HepG2 (cell line): Measurements from ENCODE around the gene TNFRSF21.

ENCODE experiments used
- NR2F6 ChIP-seq, 2 experiments: IDR thresholded peaks; 2 replicates each; pipeline ENCODE4 v1.6.1; 2016; ENCODE audit warnings: antibody characterized with exemption in 1 of 2, mild to moderate bottlenecking in 1 of 2
- ZSCAN21 ChIP-seq: sonication (generic); formaldehyde crosslinking; IDR thresholded peaks from 2 replicates; pipeline ENCODE4 v1.8.0; 2022; ENCODE audit warnings: mild to moderate bottlenecking, missing genetic modification reagents, moderate library complexity, borderline replicate concordance
- TF ChIP-seq, protein P1 (sequence below): sonication (generic); formaldehyde crosslinking; IDR thresholded peaks from 2 replicates; pipeline ENCODE4 v1.4.0; 2020; ENCODE audit warnings: missing genetic modification reagents

DNA sequence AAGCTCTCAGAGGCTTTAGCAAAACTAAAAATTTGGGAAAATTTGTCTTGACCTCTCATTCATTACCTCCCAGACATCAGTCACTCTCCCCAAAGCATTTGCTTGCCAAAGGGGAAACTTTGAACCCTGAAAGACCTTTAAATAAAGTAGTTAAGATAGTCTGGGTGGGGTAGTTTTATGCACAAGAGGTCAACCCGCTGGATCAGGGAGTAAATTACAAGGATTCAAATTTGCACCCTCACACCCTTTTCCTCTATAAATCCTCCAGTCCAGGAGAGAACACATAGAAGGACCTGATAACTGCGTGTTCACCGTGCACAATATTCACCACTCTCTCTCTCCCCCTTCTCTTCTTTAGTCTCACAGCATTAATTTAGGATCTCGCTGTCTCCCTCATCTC, 36.1 kb upstream of the TNFRSF21 start:
- TF ChIP-seq ZSCAN21 = no peak
- no peak for TF ChIP-seq NR2F6 (IDR thresholded peaks at IDR 0.05)
- no peak for TF ChIP-seq NR2F6 (CRISPR knock-in tag; IDR thresholded peaks at IDR 0.05)
- TF ChIP-seq, protein P1, sequence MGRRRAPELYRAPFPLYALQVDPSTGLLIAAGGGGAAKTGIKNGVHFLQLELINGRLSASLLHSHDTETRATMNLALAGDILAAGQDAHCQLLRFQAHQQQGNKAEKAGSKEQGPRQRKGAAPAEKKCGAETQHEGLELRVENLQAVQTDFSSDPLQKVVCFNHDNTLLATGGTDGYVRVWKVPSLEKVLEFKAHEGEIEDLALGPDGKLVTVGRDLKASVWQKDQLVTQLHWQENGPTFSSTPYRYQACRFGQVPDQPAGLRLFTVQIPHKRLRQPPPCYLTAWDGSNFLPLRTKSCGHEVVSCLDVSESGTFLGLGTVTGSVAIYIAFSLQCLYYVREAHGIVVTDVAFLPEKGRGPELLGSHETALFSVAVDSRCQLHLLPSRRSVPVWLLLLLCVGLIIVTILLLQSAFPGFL (CRISPR knock-in tag) = no peak
